GOT3 (cell line): ENCODE measurements around the gene CRPPA.
"Not testable (repeated sequence)": the region's sequence is repeated elsewhere in the genome, so short reads cannot be mapped to it uniquely, and the experiment has no call there.

Experiments used
- DNase-seq: peaks from one replicate; lab custom pipeline; 2025; ENCODE audit warnings: mixed read lengths; lab: John Stamatoyannopoulos, UW

Gene CRPPA

DNA sequence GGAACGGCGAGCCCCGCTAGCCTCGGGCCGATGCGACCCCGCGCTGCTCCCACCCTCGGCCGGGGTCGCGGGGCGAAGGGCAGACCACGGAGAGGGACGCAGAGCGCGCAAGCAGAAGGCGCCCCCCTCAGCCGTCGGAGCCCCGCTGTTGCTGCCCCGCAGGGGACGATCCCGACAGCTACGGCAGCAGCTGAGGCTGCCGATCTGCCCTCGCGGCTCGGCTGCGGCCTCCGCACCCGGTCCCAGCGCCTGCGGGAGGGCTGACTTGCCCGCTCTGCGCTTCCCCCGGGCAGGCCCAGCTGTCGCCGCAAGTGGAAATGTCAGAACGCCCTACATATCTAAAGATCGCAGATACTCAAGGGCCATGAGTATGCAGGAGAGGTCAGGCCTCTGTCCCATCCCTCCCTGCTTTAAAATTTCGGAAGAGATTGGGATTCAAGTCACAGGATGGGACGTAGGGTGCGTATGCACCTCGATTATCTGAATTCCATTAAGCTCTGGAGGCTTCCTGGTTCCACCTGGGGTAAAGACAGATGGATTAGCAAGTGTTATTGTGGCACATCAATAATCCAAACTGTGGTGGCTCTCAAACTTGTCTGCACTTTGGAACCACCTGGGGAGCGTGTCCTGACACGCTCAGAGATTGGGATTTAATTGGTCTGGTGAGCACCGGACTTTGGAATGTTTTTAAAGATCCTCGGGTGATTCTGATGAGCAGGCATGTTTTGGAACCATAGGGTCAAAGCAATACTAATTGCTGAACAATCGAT, at the start of gene CRPPA:
Gene CRPPA (minus strand): TSS at position 206 of the 770 bp plus-strand sequence. CDS start 216 bp downstream, outside the sequence.
- DNase-seq = no peak

GRCh38 chr7:16465469-16466361, 44.4 kb upstream of the CRPPA start, which contains the start of gene SOSTDC1:
TSS of gene SOSTDC1 (minus strand) at chr7:16465738. CDS start at chr7:16465668, 70 bp downstream.
- DNase-seq = no peak

GRCh38 chr7:16463949-16464715, 42.8 kb upstream of the CRPPA start:
- DNase-seq = no peak

DNA sequence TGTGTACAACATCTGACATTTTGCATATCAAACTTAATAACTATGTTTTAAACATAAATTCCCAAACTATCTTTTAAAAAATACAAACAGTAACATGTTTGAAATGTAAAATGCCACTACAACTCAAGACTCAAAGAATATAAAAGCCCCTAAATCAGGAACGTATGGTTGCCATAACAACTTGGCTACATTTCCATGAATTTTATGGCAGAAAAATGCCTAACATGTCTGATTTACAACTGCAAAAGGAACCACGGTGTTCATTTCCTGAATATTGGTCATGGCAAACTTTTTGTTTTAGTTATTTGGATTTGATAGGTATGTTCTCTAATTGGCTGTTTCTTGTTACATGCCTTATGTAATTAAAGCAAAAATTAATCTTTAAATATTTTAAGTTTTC, 42.2 kb upstream of the CRPPA start:
- DNase-seq = no peak

DNA sequence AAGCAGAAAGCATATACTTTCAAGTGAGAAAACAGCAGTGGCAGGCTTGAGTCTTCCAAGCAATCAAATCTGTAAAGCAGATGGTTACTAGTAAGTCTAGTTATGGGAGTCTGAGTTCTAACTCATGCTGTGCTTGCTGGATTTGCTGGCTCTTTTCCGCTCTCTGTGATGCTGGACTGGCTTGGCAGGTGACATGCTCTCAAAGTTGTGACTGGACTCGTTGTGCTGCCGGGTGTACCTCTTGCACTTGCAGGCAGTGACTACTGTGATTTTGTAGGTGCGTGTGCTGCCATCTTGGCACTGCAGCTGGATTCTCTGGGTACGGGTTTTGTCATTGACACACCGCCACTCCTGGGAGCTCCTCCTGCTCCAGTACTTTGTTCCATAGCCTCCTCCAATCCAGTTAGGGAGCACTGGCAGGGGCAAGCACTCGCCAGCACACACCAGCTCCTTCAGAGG, 41.1 kb upstream of the CRPPA start:
- DNase-seq = no peak

DNA sequence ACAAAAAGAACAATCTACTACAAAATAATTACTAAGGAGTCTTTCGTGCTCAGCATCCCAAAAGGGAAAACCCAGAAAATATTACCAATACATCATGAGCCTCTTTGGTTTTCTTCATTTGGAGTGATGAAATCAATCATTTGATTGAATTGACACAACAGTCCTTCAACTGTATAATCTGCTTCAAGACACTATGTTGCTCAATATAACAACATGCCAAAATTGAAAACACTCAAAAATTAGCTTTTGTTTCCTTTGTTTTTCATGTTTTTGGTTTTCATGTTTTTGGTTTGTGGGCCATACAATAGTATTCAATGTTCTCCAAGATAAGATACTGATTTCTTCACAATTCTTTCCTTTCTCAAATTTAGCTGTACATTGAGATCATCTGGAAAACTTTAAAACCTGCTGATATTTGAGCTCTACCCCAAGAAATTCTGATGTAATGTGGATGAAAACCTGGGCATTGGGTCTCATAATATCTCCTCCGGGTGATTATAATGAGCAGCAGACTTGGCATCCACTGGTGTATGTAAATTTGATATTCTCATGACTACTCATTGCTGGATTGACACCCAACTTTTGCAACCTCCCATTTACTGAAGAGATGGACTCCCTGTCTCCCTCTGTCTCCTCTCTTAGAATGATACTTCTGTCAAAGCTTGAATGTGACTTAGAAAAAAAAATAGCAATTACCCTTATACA, 39.6 kb upstream of the CRPPA start:
- DNase-seq = no peak

GRCh38 chr7:16456303-16456702, 35.0 kb upstream of the CRPPA start:
- DNase-seq = not testable (repeated sequence)

- DNase-seq = no peak
Observed at GRCh38 chr7:16455591-16455990, 34.3 kb upstream of the CRPPA start.

DNA sequence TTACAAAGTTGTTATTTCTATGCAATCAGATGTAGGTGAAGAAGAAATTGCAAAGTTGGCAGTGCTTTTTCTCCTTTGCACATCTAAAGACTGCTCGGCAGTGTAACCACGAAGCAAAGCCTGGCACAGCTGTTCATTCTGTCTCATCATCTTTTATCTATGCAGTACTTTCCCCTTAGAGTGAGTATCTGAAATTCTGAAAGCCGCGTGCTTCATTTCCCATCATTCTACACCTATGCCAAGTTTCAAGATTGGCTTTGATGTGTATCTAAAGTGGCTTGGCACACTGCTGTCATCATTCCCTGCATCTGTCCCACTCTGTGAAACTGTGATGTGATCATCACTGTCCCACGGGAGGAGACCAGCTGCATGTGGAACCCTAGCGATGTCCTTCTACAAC, 29.0 kb upstream of the CRPPA start:
- DNase-seq = no peak

- no peak for DNase-seq
Observed at GRCh38 chr7:16447876-16448275, 26.5 kb upstream of the CRPPA start.

GRCh38 chr7:16446508-16446907, 25.2 kb upstream of the CRPPA start:
- DNase-seq = no peak

DNA sequence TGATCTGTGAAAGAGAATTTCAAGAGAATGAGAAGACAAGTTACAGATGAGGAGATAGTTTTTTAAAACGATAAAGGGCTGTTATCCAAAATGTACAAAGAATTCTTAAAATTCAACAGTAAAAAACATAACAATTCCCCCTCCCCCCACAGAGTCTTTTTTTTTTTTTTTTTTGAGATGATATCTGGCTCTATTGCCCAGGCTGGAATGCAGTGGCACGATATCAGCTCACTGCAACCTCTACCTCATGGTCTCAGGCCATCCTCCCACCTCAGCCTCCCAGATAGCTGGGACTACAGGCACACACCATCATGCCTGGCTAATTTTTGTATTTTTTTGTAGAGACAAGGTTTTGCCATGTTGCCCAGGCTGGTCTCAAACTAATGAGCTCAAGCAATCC, 22.5 kb upstream of the CRPPA start:
- DNase-seq = not testable (repeated sequence)

DNA sequence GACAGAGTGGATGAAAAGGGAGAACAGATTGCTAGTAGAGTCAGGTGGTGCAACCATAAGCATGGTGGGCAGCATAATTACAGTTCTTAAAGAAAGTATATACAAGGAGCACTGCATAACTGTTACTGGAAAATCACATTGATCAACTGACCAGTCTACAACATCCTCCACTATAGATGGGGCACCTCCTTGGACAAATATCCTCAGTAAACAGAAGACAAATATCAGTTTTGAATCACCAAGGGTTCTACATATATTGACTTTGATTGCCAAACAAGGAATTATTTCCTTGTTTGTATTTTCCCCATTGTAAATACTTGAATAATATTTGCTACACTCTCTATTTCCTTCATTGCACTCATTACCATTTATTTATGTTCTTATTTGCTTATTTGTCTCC, 17.6 kb upstream of the CRPPA start:
- no peak for DNase-seq

- no peak for DNase-seq
Observed at GRCh38 chr7:16436306-16436705, 15.0 kb upstream of the CRPPA start.

DNA sequence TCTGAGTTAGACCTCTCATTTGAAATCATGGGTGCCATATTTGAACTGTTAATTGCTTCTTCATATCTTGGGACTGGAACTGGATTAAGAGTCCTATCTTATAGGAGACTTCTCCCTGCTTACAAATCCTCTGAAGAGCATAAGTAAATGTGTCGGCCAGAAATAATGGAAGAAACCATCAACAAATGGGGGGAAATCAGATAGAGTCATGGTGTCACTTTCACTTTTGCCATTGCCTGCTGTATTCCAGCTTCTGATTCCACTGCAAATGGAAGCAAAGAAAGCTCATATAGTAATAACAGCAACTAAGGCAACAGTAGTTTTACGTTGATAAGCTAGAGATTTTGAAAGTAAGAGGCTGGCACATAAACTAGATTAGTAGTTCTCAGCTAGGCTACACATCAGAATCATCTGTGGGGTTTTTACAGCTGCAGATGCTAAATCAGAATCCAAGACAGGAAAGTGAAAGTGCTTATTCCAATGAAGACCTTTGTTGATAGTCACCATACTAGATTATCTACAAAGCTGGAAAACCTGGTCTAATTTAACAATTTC, 12.3 kb upstream of the CRPPA start:
- DNase-seq = no peak

DNA sequence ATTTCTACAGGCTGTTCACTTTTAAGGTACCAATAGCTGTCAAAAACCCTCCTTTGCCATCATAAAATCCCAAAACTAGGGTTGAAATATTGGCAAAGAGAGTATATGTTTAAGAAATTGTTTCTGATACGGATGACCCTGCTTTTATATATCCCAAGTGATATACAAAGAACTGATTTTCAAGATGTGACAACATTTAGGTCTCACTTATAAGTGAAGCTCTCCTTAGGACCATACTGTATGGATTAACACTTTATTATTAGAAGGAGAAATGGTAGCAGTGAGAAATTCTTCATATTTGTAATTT, 11.0 kb upstream of the CRPPA start:
- DNase-seq = no peak

- DNase-seq = no peak
Observed at GRCh38 chr7:16431646-16432424, 10.5 kb upstream of the CRPPA start.

DNA sequence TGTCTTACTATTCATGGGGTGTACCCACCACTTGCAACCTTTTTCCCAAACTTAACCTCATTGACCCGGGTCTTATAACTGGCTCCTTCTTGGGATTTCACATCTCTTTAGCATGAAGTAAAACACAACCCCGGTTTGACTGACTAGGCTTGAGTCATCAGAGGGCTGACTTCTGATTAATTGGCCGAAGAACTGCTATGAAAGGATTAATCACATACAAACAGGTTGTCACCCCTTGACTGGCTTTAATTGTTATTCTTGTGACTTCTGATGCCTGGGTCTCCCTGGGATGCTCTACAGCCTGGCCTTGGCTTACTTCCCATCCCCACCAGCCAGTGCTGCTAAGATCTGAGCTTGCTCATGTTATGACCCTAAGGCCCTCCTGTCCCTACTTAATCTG, 8.8 kb upstream of the CRPPA start:
- DNase-seq = no peak

DNA sequence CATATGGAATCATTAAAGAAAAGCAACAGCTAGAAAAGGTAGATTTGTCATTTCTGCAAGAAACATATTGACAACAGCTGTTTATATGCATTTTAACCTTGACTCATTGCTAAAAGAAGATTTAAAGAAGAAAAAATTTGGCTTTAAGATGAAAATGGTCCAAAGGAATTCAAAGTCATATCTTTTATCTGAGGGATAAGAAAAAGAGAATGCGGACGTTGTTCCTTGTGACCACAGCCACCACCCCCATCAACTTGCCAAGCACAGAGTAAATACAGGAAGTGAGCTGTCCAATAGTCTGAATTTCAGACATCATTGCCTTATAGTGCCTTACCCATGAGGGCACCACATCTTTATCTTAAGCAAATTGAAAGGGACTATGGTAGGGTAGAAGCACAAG, 7.3 kb upstream of the CRPPA start:
- no peak for DNase-seq

DNA sequence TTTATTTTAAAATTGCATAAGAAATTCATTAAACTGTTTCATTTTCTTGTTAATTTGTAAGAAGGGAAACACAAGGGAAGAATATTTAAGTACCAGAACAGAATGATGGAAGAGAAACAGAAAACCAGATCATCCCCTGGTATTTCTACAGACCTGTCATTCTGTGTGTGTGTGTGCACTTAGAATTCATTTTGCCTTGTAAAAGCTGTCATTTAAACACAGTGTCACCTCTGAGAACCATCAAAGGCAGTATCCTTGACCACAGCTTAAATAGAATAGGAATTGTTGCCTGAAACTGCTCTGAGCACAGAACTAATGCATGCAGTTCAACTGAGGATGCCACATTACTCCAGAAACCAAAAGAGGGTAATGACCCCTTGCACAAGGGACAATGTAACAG, 6.8 kb upstream of the CRPPA start:
- no peak for DNase-seq

GRCh38 chr7:16423761-16424160, 2.4 kb upstream of the CRPPA start:
- DNase-seq = no peak
